ENCODE measurements around the gene KLF18.

Gene KLF18

GRCh38 chr1:44157903-44158302, 16.5 kb upstream of the KLF18 start:
- DNase-seq (ENCODE audit: low read depth), result no peak
- H3K4me3 ChIP-seq (ENCODE audit: control insufficient read depth, low read depth, low read length), result no peak overlapping the region
- no peak for TF ChIP-seq CTCF (conservative IDR thresholded peaks at IDR 0.05; ENCODE audit: control insufficient read depth, insufficient read depth, low read depth, low read length)

GRCh38 chr1:44154049-44154448, 12.6 kb upstream of the KLF18 start:
- no peak for TF ChIP-seq CTCF (conservative IDR thresholded peaks at IDR 0.05; ENCODE audit: control insufficient read depth, insufficient read depth, low read depth, low read length)
- no peak for DNase-seq (ENCODE audit: low read depth)
- no peak overlapping the region for H3K4me3 ChIP-seq (ENCODE audit: control insufficient read depth, low read depth, low read length)

- no peak for TF ChIP-seq CTCF (conservative IDR thresholded peaks at IDR 0.05; ENCODE audit: control insufficient read depth, insufficient read depth, low read depth, low read length)
- no peak overlapping the region for H3K4me3 ChIP-seq (ENCODE audit: control insufficient read depth, low read depth, low read length)
- no peak for DNase-seq (ENCODE audit: low read depth)
These were observed 11.3 kb upstream of the KLF18 start for GRCh38 chr1:44152692-44153091.

- H3K4me3 ChIP-seq (ENCODE audit: control insufficient read depth, low read depth, low read length), result no peak overlapping the region
- DNase-seq (ENCODE audit: low read depth), result peak; percentile 6
- no peak for TF ChIP-seq CTCF (conservative IDR thresholded peaks at IDR 0.05; ENCODE audit: control insufficient read depth, insufficient read depth, low read depth, low read length)
These were observed 10.4 kb upstream of the KLF18 start for GRCh38 chr1:44151808-44152207.

- H3K4me3 ChIP-seq (ENCODE audit: control insufficient read depth, low read depth, low read length), result no peak overlapping the region
- TF ChIP-seq CTCF (conservative IDR thresholded peaks at IDR 0.05; ENCODE audit: control insufficient read depth, insufficient read depth, low read depth, low read length), result no peak
- no peak for DNase-seq (ENCODE audit: low read depth)
These were observed 9.9 kb upstream of the KLF18 start for GRCh38 chr1:44151332-44151731.

GRCh38 chr1:44147582-44147981, 6.2 kb upstream of the KLF18 start:
- no peak for DNase-seq (ENCODE audit: low read depth)
- no peak overlapping the region for H3K4me3 ChIP-seq (ENCODE audit: control insufficient read depth, low read depth, low read length)
- no peak for TF ChIP-seq CTCF (conservative IDR thresholded peaks at IDR 0.05; ENCODE audit: control insufficient read depth, insufficient read depth, low read depth, low read length)
